ENCODE results near the gene NUMA1. TPM values are rescaled to one million over a fixed set of nuclear protein-coding genes. Genes with fewer than 3 reads are reported as not detected.
A peak's percentile ranks its signal among the peaks of the same experiment; 100 is the strongest.

Gene NUMA1
- total and polyA plus RNA-seq, 8 donors, result 144 to 365 (median 343) TPM

DNA sequence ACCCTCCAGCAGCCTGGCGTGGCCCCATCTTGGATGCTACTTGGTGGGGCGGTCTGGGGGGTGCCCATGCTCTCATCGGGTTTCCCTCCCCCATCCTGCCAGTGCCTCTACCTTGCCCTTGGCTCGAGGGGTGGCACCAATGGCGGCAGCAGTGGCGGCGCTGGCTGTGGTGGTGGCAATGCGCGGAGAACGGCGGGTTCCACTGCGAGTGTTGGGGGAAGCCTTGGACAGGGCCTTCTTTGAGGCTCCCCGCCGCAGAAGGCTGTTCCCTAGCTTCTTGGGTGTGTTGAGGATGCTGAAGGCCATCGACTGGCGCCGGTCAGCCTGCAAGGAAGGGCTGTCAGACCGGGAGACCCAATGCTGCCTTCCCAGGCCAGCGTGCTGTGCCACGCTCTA is 76.6 kb downstream of the NUMA1 start:
- TF ChIP-seq, protein P1, sequence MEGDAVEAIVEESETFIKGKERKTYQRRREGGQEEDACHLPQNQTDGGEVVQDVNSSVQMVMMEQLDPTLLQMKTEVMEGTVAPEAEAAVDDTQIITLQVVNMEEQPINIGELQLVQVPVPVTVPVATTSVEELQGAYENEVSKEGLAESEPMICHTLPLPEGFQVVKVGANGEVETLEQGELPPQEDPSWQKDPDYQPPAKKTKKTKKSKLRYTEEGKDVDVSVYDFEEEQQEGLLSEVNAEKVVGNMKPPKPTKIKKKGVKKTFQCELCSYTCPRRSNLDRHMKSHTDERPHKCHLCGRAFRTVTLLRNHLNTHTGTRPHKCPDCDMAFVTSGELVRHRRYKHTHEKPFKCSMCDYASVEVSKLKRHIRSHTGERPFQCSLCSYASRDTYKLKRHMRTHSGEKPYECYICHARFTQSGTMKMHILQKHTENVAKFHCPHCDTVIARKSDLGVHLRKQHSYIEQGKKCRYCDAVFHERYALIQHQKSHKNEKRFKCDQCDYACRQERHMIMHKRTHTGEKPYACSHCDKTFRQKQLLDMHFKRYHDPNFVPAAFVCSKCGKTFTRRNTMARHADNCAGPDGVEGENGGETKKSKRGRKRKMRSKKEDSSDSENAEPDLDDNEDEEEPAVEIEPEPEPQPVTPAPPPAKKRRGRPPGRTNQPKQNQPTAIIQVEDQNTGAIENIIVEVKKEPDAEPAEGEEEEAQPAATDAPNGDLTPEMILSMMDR (IDR thresholded peaks at IDR 0.05), result no peak
- Histone ChIP-seq H3K27me3 (no peaks in the 10 kb centered on the region), H3K27ac (no peak overlapping the region), H3K4me3 (no peak overlapping the region), H3K36me3 (peaks cover 3 to 87% of the 10 kb centered on the region in 2 donors), H3K4me1 (peaks cover 9 to 24% of the 10 kb centered on the region in 2 donors), H3K9me3 (no peaks in the 10 kb centered on the region)
- DNase-seq (peak in 1 of 4 donors; percentile 75), ATAC-seq (no peak)
- intact Hi-C loops (cut with DNase I), result no loop called here

DNA sequence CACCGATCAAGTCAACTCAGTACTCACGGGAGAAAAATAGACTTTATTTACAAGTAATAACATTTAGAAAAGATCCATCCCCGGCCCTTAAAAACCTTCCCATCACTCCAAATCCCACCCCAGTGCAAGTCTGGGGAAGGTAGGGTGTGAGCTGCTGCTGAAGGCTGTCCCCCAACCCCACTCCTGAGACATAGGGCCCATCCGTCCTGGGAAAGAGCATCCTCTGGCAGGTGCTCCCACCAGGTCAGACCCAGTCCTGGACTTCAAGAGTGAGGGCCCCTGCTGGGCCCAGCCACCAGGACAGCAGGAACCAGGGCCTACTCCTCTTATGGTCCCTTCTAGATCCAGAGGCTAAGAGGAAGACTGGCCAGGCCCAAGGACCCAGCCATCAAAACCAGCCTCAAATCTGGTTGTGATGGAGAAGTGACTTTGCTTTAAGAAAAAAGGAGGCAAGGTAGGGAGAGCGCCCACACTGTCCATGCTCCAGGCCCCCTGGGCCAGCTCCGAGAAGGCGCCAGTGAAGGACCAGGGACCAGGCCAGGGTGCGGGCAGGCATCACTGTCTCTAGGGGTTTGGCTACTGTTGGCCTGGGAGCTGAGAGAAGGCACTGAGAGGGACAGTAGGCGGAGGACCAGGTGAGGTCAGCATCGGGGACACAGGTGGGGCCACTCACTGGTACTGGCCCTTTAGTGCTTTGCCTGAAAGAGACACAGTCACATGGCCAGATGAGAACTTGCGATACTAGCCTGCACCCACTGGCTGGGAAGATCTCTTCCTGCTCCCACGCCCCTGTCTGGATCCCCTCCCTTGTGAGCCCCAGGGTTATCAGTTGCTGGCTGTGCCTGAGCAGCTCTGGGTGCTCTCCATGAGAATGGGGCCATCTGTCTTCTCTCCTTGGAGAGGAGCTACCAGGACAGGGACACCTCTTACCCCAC is 77.2 kb downstream of the NUMA1 start:
- Histone ChIP-seq H3K4me1 (peaks cover 9 to 31% of the 10 kb centered on the region in 2 donors), H3K27ac (no peak overlapping the region), H3K27me3 (no peaks in the 10 kb centered on the region), H3K4me3 (no peak overlapping the region), H3K9me3 (no peaks in the 10 kb centered on the region), H3K36me3 (peaks cover 3 to 80% of the 10 kb centered on the region in 2 donors)
- intact Hi-C loops (cut with DNase I), result no loop called here
- DNase-seq, result no peak
- ATAC-seq, result no peak
- TF ChIP-seq, protein P1 (IDR thresholded peaks at IDR 0.05), result no peak

DNA sequence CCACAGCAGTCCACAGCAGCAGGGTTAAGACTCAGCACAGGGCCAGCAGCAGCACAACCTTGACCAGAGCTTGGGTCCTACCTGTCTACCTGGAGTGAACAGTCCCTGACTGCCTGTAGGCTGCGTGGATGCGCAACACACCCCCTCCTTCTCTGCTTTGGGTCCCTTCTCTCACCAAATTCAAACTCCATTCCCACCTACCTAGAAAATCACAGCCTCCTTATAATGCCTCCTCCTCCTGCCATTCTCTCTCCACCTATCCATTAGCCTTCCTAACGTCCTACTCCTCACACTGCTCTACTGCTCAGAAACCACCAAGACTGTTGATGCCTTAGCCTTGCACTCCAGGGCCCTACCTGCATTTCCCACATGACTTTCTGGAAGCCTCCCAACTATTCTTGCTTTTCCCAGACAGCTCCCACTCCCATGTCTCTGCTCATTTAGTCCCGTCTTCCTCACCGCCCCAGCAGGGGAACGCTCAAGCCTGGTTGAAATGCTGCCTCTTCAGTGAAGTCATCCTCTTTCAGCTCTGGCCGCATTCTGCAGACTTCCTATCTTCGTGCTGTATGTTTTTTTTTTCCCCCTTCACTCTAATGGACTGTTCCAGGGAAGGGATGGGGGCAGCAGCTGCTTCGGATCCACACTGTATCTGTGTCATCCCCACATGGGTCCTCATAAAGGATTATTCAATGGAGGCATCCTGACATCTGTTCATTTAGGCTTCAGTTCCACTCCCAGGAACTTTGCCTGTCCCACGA is 78.3 kb downstream of the NUMA1 start:
- Histone ChIP-seq H3K4me3 (no peak overlapping the region), H3K9me3 (no peaks in the 10 kb centered on the region), H3K27me3 (no peaks in the 10 kb centered on the region), H3K36me3 (peaks cover 3 to 69% of the 10 kb centered on the region in 2 donors), H3K27ac (peak overlapping the region in 1 of 2 donors; percentile 13), H3K4me1 (peaks cover 9 to 41% of the 10 kb centered on the region in 2 donors)
- DNase-seq, result no peak
- TF ChIP-seq, protein P1 (IDR thresholded peaks at IDR 0.05), result no peak
- intact Hi-C loops (cut with DNase I), result no loop called here
- no peak for ATAC-seq

DNA sequence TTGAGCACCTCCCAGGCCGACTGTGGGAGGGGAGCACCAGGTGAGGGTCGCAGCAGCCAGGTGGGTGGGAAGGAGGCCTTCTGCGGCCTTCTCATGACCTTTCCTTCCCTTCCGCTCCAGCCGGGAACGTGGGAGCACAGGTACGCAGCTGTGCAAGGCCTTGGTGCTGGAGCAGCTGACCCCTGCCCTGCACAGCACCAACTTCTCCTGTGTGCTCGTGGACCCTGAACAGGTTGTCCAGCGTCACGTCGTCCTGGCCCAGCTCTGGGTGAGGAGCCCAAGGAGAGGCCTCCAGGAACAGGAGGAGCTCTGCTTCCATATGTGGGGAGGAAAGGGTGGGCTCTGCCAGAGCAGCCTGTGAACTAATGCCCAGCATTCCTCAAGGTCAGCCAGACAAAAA is 79.1 kb downstream of the NUMA1 start:
- H3K4me3 ChIP-seq, result no peak overlapping the region
- H3K4me1 ChIP-seq, result peaks cover 9 to 48% of the 10 kb centered on the region in 2 donors
- H3K9me3 ChIP-seq, result no peaks in the 10 kb centered on the region
- TF ChIP-seq, protein P1 (IDR thresholded peaks at IDR 0.05), result no peak
- ATAC-seq (no peak), DNase-seq (no peak)
- H3K27ac ChIP-seq, result peak overlapping the region in 1 of 2 donors; percentile 13
- no peaks in the 10 kb centered on the region for H3K27me3 ChIP-seq
- intact Hi-C loops (cut with DNase I), result no loop called here
- peaks cover 3 to 62% of the 10 kb centered on the region in 2 donors for H3K36me3 ChIP-seq
